Body of pancreas (tissue), 4 donors: ENCODE measurements around the gene SH3RF2.

ENCODE experiments used
- CTCF ChIP-seq, 7 experiments: fragments of 450-650 bp in 4 of 7; fragments of 200-600 bp in 3 of 7; sonication (generic) in 3 of 7; IDR thresholded peaks; one replicate each; pipeline ENCODE4 v1.5.1; 2016 to 2019; ENCODE audit warnings: antibody characterized with exemption in 7 of 7
- POLR2A ChIP-seq, 3 donors: fragments of 450-650 bp; IDR thresholded peaks; one replicate each; pipeline ENCODE4 v1.6.1; 2016; ENCODE audit warnings: antibody characterized with exemption in 3 of 3, mild to moderate bottlenecking in 2 of 3

- TF ChIP-seq CTCF (IDR thresholded peaks at IDR 0.05) (no peak), POLR2A (IDR thresholded peaks at IDR 0.05) (no peak)
These were observed 134.4 kb downstream of the SH3RF2 start for GRCh38 chr5:146070746-146071145.
